H1 (cell line): Measurements from ENCODE around the gene SETDB2. TPM values are rescaled to one million over a fixed set of nuclear protein-coding genes. Genes with fewer than 3 reads are reported as not detected.

Source experiments
- CTCF ChIA-PET: fragments of 300-600 bp; sonication (Branson Sonifier 250); formaldehyde crosslinking; loops from one replicate; lab custom pipeline; 2021; ENCODE audit not compliant: partially characterized antibody; lab: Charles Lee
- POLR2A ChIA-PET: fragments of 300-600 bp; sonication (Branson Sonifier 250); formaldehyde crosslinking; loops from one replicate; lab custom pipeline; 2021; ENCODE audit warnings: inconsistent platforms; ENCODE audit not compliant: partially characterized antibody; lab: Charles Lee
- DNase-seq, 2 experiments: peaks; one replicate each; pipeline versions ENCODE4 v3.0.0 to v3.0.0-alpha.2; 2010 to 2022; ENCODE audit warnings: low spot score in 2 of 2, low read depth in 1 of 2, mixed read lengths in 1 of 2
- FAIRE-seq: peaks from 2 replicates; lab custom pipeline; 2011; peaks lifted over from hg19 to GRCh38; lab: Jason Lieb, UNC
- H2AFZ ChIP-seq: 2 replicates; pipeline ENCODE4 v1.8.1; 2012; ENCODE audit warnings: low read length, inconsistent platforms
- H2AK5ac ChIP-seq: 2 replicates; pipeline ENCODE4 v1.6.1; 2013; ENCODE audit warnings: low read depth, low read length
- H2BK120ac ChIP-seq: replicated peaks from 2 replicates; pipeline ENCODE3; 2013; ENCODE audit warnings: low read depth, low read length, inconsistent platforms
- H2BK12ac ChIP-seq: 2 replicates; pipeline ENCODE4 v1.6.1; 2013; ENCODE audit warnings: low read depth, low read length
- H2BK15ac ChIP-seq: 2 replicates; pipeline ENCODE4 v1.6.1; 2013; ENCODE audit warnings: low read length
- H2BK20ac ChIP-seq: 2 replicates; pipeline ENCODE4 v1.6.1; 2013; ENCODE audit warnings: low read length
- H2BK5ac ChIP-seq: 2 replicates; pipeline ENCODE4 v1.6.1; 2013; ENCODE audit warnings: low read depth, low read length
- H3K14ac ChIP-seq: 2 replicates; pipeline ENCODE4 v1.6.1; 2013; ENCODE audit warnings: inconsistent platforms; ENCODE audit not compliant: insufficient read length
- H3K18ac ChIP-seq: 2 replicates; pipeline ENCODE4 v1.6.1; 2013; ENCODE audit warnings: low read length; ENCODE audit errors: extremely low read depth
- H3K23ac ChIP-seq: 2 replicates; pipeline ENCODE4 v1.6.1; 2013; ENCODE audit warnings: inconsistent platforms; ENCODE audit not compliant: insufficient read length
- H3K23me2 ChIP-seq: 2 replicates; pipeline ENCODE4 v1.6.1; 2013; ENCODE audit warnings: low read depth, low read length
- H3K27ac ChIP-seq: 2 replicates; pipeline ENCODE4 v1.6.1; 2011; ENCODE audit warnings: low read depth, low read length, inconsistent platforms
- H3K27me3 ChIP-seq, 4 experiments: replicated peaks in 1 of 4; 1 replicate in 1 of 4; 2 replicates in 3 of 4; pipeline versions ENCODE4 v1.6.1 to v1.8.1; 2011 to 2013; ENCODE audit warnings: low read length in 3 of 4, mild to moderate bottlenecking in 3 of 4, inconsistent platforms in 2 of 4, mixed read lengths in 2 of 4, moderate library complexity in 1 of 4; ENCODE audit not compliant: control insufficient read depth in 3 of 4, insufficient read depth in 3 of 4; ENCODE audit errors: extremely low read depth in 1 of 4
- H3K36me3 ChIP-seq, 4 experiments: 2 replicates each; pipeline versions ENCODE4 v1.6.1 to v1.8.1; 2011 to 2013; ENCODE audit warnings: mild to moderate bottlenecking in 4 of 4, low read length in 3 of 4, moderate library complexity in 2 of 4, control low read depth in 1 of 4, inconsistent platforms in 1 of 4; ENCODE audit not compliant: insufficient read depth in 4 of 4, control insufficient read depth in 2 of 4
- H3K4ac ChIP-seq: replicated peaks from 2 replicates; pipeline ENCODE3; 2013; ENCODE audit warnings: low read length, low read depth, mixed read lengths, inconsistent platforms; ENCODE audit not compliant: insufficient read length
- H3K4me1 ChIP-seq, 4 experiments: replicated peaks in 1 of 4; 1 replicate in 1 of 4; 2 replicates in 3 of 4; pipeline versions ENCODE4 v1.6.1 to v1.8.1; 2011 to 2013; ENCODE audit warnings: low read length in 3 of 4, inconsistent platforms in 2 of 4, mixed read lengths in 1 of 4; ENCODE audit not compliant: insufficient read depth in 4 of 4, control insufficient read depth in 3 of 4
- H3K4me2 ChIP-seq, 2 experiments: 2 replicates each; pipeline versions ENCODE4 v1.6.1 to v1.8.1; 2011 to 2013; ENCODE audit warnings: low read depth in 2 of 2, low read length in 2 of 2, control low read depth in 1 of 2, inconsistent platforms in 1 of 2, mild to moderate bottlenecking in 1 of 2; ENCODE audit not compliant: insufficient read depth in 1 of 2
- H3K4me3 ChIP-seq, 4 experiments: fragments of 200-600, 300-600 bp in 1 of 4; sonication (generic), shearing (Covaris generic), sonication (Bioruptor Twin) in 1 of 4; 2 replicates each; pipeline versions ENCODE4 v1.5.1 to v1.8.1; 2011 to 2016; ENCODE audit warnings: low read length in 4 of 4, low read depth in 3 of 4, control low read depth in 2 of 4, inconsistent platforms in 2 of 4, mild to moderate bottlenecking in 2 of 4, mixed read lengths in 1 of 4, moderate library complexity in 1 of 4; ENCODE audit not compliant: insufficient read depth in 2 of 4; ENCODE audit errors: extremely low read depth in 1 of 4
- H3K56ac ChIP-seq: replicated peaks from 2 replicates; pipeline ENCODE3; 2013; ENCODE audit warnings: low read depth, mild to moderate bottlenecking, mixed read lengths, low read length, inconsistent platforms; ENCODE audit not compliant: insufficient read length
- H3K79me1 ChIP-seq: 2 replicates; pipeline ENCODE4 v1.6.1; 2013; ENCODE audit warnings: low read depth, low read length, control low read depth
- H3K79me2 ChIP-seq, 2 experiments: 2 replicates each; pipeline versions ENCODE4 v1.6.1 to v1.8.1; 2012 to 2013; ENCODE audit warnings: low read length in 2 of 2, mild to moderate bottlenecking in 2 of 2, inconsistent platforms in 1 of 2; ENCODE audit not compliant: insufficient read depth in 2 of 2, control insufficient read depth in 1 of 2
- H3K9ac ChIP-seq, 4 experiments: replicated peaks in 1 of 4; 1 replicate in 1 of 4; 2 replicates in 3 of 4; pipeline versions ENCODE4 v1.6.1 to v1.8.1; 2011 to 2013; ENCODE audit warnings: low read depth in 3 of 4, low read length in 3 of 4, control low read depth in 2 of 4, mild to moderate bottlenecking in 2 of 4, moderate library complexity in 2 of 4, inconsistent platforms in 1 of 4; ENCODE audit errors: extremely low read depth in 1 of 4
- H3K9me3 ChIP-seq, 2 experiments: 2 replicates each; pipeline versions ENCODE4 v1.6.1 to v1.8.1; 2012 to 2013; ENCODE audit warnings: mild to moderate bottlenecking in 2 of 2, moderate library complexity in 2 of 2, control low read depth in 1 of 2, inconsistent platforms in 1 of 2, low read depth in 1 of 2, low read length in 1 of 2, mixed read lengths in 1 of 2; ENCODE audit not compliant: insufficient read depth in 2 of 2
- H4K20me1 ChIP-seq, 2 experiments: replicated peaks in 1 of 2; 2 replicates each; pipeline versions ENCODE3 to v1.8.1; 2011 to 2013; ENCODE audit warnings: inconsistent platforms in 2 of 2, low read length in 2 of 2, mild to moderate bottlenecking in 1 of 2; ENCODE audit not compliant: insufficient read depth in 2 of 2, control insufficient read depth in 1 of 2
- H4K5ac ChIP-seq: 2 replicates; pipeline ENCODE4 v1.6.1; 2013; ENCODE audit warnings: low read length, low read depth, mixed read lengths, inconsistent platforms; ENCODE audit not compliant: insufficient read length
- H4K8ac ChIP-seq: 2 replicates; pipeline ENCODE4 v1.8.0; 2013; ENCODE audit warnings: mild to moderate bottlenecking, moderate library complexity, low read length, inconsistent platforms; ENCODE audit not compliant: insufficient read depth; ENCODE audit errors: extremely low read depth
- H4K91ac ChIP-seq: replicated peaks from 2 replicates; pipeline ENCODE3; 2013; ENCODE audit warnings: low read length, mixed read lengths, inconsistent platforms; ENCODE audit not compliant: insufficient read length
- ASH2L ChIP-seq: fragments of 200-600, 300-600 bp; sonication (generic); IDR thresholded peaks from one replicate; pipeline ENCODE4 v1.7.1; 2017; ENCODE audit warnings: low read length
- EZH2 ChIP-seq: fragments of 200-600 bp; sonication (generic); IDR thresholded peaks from 2 replicates; pipeline ENCODE4 v1.7.1; 2012; ENCODE audit warnings: low read depth, mild to moderate bottlenecking, moderate library complexity, low read length, inconsistent platforms; ENCODE audit not compliant: severe bottlenecking
- FOSL1 ChIP-seq: IDR thresholded peaks from 2 replicates; pipeline ENCODE4 v1.6.1; 2011; ENCODE audit warnings: mild to moderate bottlenecking, low read depth, low read length, moderate library complexity; ENCODE audit not compliant: insufficient read depth
- SIRT6 ChIP-seq: IDR thresholded peaks from one replicate; pipeline ENCODE4 v1.7.1; 2012; ENCODE audit warnings: low read length, inconsistent platforms
- SIX5 ChIP-seq: IDR thresholded peaks from 2 replicates; pipeline ENCODE4 v1.6.1; 2011; ENCODE audit warnings: mild to moderate bottlenecking, low read depth, low read length
- TAF1 ChIP-seq: IDR thresholded peaks from 2 replicates; pipeline ENCODE4 v1.6.1; 2011; ENCODE audit warnings: mild to moderate bottlenecking, low read depth, low read length
- TBP ChIP-seq: IDR thresholded peaks from 2 replicates; pipeline ENCODE4 v1.6.1; 2011; ENCODE audit warnings: low read depth, low read length, improper control_type of control experiment
- USF2 ChIP-seq: IDR thresholded peaks from 2 replicates; pipeline ENCODE4 v1.6.1; 2011; ENCODE audit warnings: low read length, improper control_type of control experiment
- WGBS, 2 experiments: shearing (Covaris generic) in 1 of 2; methylation state at CpG; one replicate each; pipeline versions ENCODE4 v1.1.6 to v1.1.7; 2013 to 2015; ENCODE audit warnings: low lambda C conversion rate in 2 of 2, mixed read lengths in 2 of 2, inconsistent platforms in 1 of 2, low coverage in 1 of 2, missing lambda C conversion rate in 1 of 2; ENCODE audit not compliant: insufficient replicate concordance in 2 of 2, insufficient coverage in 1 of 2, insufficient read length in 1 of 2; ENCODE audit errors: extremely low coverage in 1 of 2, missing lambda C conversion rate in 1 of 2; 5-methylcytosine and 5-hydroxymethylcytosine counted together
- polyA plus RNA-seq, 7 experiments: library from polyadenylated mRNA; depleted of rRNA in 3 of 7; stranded (reverse) in 5 of 7; unstranded in 2 of 7; fragments of >200 nt in 5 of 7; fragments of 200-250 nt in 2 of 7; gene quantifications; 1 replicate in 5 of 7; 2 replicates in 1 of 7; 4 replicates in 1 of 7; pipeline versions ENCODE4 v1.2.1 to v1.2.3, GENCODE V29; 2011 to 2013; ENCODE audit warnings: missing spikeins in 2 of 7, mixed read lengths in 2 of 7
- total RNA-seq: library from RNA; stranded (reverse); fragmentation: NEBNext Ultra II Directional; extraction: Animal tissue kit (Norgen Biotek cat#: 25700); gene quantifications from 2 replicates; pipeline ENCODE4 v1.2.1, GENCODE V29; 2021

Gene SETDB2
- total and polyA plus RNA-seq, 2 of the 8 experiments (the other 6 are each of a cell fraction or from before 2014, with no cell fraction given) = 1.2 to 6.1 TPM

DNA sequence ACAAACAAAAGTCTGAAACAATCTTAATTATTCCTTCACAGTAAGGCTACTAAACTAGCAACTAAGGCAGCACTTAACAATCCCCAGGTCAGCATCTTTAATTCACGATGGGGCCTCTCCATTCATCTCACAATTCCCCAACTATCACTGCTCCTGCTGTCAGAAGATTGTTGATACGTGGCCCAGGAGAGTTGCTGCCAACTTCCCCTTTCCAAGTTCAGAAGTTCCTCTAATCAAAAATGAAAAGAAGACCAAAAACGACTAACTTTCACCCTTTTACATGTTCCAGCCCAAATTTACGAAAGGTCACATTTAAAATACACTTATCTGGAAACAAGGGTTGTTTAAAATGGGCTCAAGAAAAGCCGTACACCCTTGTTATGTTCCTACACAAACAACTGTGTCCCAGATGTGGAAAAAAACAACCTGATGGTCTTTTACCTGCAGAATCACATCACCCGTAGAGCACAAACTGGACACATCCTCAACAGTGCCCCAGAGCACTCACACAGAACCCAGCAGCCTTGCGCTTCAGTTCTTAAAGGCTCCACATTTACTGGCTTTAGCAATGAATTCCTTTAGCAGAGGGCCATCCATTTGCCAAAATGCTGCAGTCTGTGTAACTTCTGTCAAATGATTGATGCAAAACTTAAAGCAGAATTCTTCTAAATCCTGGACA, 89.7 kb downstream of the SETDB2 start:
- 79% methylated on average over 7 of the region's 7 CpGs; no CpG with 5 or more reads in 1 of the 2 experiments for WGBS, 2 experiments
- Histone ChIP-seq H2BK20ac (no peak overlapping the region), H3K27ac (no peak overlapping the region), H3K14ac (no peak overlapping the region), H3K4me3 (no peak overlapping the region), H3K18ac (no peak overlapping the region), H3K79me2 (no peaks in the 10 kb centered on the region), H3K56ac (no peak overlapping the region), H2AFZ (no peak overlapping the region), H4K5ac (no peak overlapping the region), H3K4me1 (no peaks in the 10 kb centered on the region), H2BK120ac (no peak overlapping the region), H3K79me1 (no peaks in the 10 kb centered on the region), H2BK12ac (no peak overlapping the region), H4K8ac (no peak overlapping the region; the same call in 1 of the 2 replicates), H2AK5ac (no peak overlapping the region), H3K4ac (no peak overlapping the region), H3K4me2 (no peak overlapping the region), H3K36me3 (peaks cover 0 to 18% (median 3%) of the 10 kb centered on the region in 4 experiments; a peak in 4 of 8 replicates), H3K23ac (no peak overlapping the region), H4K20me1 (peaks cover 0 to 2% of the 10 kb centered on the region in 2 experiments), H4K91ac (no peak overlapping the region), H3K27me3 (no peaks in the 10 kb centered on the region), H2BK5ac (no peak overlapping the region), H3K23me2 (no peaks in the 10 kb centered on the region), H3K9me3 (no peaks in the 10 kb centered on the region), H2BK15ac (no peak overlapping the region), H3K9ac (no peak overlapping the region)
- TF ChIP-seq ASH2L (no peak), SIX5 (no peak), SIRT6 (no peak), FOSL1 (no peak), EZH2 (no peak), USF2 (no peak), TBP (no peak), TAF1 (no peak)
- ChIA-PET POLR2A (no interaction called here), CTCF (no interaction called here)
- DNase-seq (no peak), FAIRE-seq (no peak)
